Endometrial microvascular endothelial cells (primary cell): Measurements from ENCODE around the gene NPBWR2. TPM values are rescaled to one million over a fixed set of nuclear protein-coding genes. Genes with fewer than 3 reads are reported as not detected.
"Not testable (repeated sequence)": the region's sequence is repeated elsewhere in the genome, so short reads cannot be mapped to it uniquely, and the experiment has no call there.

Experiments used
- in situ Hi-C: cut with HindIII; loops from 2 replicates; pipeline ENCODE4 v1.10.0; 2017; ENCODE audit warnings: low sequenced_read_pairs, low pct_unique_long_range_greater_than_20kb; ENCODE audit errors: inconsistent ontology term
- total RNA-seq: library from RNA; depleted of rRNA; stranded (reverse); fragments of >200 nt; gene quantifications from one replicate; pipeline ENCODE4 v1.2.3, GENCODE V29; 2015; ENCODE audit errors: inconsistent ontology term

The NPBWR2 gene
- total RNA-seq, 1 donor from 2014 or later: not detected

DNA sequence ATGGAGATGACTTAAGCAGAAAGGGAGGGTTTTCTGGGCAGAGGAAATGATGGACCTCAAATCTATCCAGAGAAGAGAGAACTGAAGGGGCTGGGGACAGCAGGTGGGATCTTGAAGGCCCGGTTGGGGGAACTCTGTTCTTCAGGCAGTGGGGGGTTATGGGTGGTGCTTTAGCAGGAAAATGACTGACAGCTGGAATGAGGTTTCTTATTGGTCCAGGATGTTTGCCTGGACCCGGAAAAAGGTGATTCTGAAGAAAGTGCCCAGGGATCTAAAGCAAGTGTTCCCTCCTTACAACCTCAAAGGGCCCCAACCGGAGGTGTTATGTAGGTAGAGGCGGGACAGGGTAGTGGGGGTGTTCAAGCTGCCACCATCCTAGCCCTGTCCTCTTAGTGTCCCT, 11.9 kb downstream of the NPBWR2 start:
- in situ Hi-C loops: no loop called here

DNA sequence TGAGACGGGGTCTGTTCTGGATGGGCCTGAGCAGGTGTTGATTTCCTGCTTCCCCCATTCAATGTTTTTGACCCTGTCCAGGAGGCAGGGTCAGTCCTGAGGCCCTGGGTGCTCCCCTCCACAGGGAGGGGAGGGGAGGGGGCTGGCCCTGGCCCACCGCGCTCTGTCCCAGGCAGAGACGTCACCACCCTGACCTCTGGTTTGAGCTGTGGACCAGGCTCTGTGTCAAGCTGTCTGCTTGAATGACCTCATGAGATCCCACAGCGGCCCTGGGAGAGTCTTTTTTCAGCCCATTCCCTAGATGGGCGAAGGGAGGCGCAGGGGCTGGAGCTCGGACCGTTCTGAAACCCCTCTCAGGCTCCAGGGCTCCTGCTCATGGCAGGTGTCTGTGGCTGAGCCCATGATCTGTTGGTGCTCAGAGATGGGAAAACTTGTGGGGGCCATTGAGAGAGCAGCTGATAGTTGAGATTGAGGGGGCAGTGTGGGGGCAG, 14.3 kb downstream of the NPBWR2 start:
- in situ Hi-C loops: no loop called here

DNA sequence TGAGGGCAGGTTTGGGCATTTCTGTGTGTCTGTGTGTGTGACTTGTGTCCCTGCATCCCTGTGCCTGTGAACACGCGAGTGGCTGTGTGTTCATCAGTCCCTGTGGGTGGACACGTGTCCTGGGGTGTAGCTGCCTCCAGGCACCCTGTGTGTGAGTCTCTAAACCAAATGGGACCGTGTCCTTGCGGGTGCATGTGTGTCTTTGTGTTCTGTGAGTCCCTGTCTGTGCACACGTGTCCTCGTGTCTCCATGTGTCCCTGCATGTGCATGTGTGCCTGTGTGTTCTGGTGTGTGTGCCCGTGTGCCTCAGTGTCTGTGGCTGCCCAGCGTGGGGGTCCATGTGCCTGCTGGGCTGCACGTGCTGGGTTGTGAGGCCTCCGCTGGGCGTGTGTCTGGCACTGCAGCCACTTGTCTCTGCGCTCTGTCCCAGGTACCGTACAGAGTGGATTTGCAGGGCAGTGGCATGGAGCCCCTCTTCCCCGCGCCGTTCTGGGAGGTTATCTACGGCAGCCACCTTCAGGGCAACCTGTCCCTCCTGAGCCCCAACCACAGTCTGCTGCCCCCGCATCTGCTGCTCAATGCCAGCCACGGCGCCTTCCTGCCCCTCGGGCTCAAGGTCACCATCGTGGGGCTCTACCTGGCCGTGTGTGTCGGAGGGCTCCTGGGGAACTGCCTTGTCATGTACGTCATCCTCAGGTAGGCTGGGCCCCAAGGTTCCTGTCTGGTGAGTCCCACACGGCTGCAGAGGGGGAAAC, 14.9 kb downstream of the NPBWR2 start:
- in situ Hi-C loops: no loop called here

DNA sequence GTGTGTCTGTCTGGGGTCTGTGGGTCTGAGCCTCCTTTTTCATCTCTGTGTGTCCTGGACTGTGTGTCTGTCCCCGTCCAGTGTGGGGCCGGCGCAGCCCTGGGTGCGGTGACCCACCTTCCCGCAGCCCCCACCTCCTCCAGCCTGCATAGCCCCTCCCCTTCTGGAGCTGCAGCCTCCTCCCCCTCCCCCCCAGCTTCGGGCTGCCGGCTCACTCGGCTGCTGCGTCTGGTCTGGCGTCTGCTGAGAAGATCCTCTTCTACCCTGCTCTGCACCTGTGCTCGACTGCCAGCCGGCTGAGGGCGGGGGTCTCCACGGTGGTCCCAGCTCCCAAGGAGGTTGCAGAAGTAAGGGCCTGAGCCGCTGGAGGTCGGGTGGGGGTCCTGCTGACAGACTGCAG, 15.6 kb downstream of the NPBWR2 start:
- in situ Hi-C loops: no loop called here

DNA sequence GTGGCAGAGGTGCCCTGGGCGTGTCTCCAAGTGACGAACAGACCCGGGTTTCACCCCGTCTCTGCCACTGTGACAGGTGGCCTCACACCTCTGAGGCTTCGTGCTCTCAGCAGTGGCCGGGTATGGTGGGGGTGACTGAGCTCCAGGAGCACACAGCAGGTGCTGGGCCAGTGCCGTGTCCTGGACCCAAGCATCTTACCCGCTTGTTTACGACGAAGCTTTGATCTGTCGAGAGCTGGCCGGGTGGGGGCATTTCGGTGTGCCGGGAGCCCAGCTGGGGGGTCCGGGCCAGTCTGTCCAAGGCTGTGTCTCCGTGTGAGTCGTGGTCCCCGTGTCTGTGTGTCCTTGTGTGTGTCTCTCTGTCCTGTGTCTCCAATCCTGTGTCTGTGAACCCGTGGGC, 16.0 kb downstream of the NPBWR2 start:
- in situ Hi-C loops: no loop called here

DNA sequence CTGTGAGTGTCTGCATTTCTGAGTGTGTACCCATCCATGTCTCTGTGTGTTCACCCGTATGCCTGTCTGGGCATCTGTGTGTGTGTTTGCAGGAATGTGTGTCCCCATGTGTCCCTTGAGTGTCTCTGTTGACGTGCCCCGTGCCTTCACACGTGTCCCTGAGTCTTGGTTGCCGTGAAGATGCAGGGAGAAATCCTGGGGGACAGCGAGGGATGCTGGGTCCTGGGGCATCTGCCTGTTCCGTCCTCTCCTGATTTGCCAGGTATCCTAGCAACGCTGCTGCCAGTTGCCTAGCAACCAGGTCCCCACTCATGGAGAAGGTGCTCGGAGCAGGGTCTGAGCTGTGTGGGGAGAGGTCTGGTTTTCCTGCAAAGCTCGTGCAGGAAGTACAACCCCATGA, 17.2 kb downstream of the NPBWR2 start:
- in situ Hi-C loops: no loop called here

DNA sequence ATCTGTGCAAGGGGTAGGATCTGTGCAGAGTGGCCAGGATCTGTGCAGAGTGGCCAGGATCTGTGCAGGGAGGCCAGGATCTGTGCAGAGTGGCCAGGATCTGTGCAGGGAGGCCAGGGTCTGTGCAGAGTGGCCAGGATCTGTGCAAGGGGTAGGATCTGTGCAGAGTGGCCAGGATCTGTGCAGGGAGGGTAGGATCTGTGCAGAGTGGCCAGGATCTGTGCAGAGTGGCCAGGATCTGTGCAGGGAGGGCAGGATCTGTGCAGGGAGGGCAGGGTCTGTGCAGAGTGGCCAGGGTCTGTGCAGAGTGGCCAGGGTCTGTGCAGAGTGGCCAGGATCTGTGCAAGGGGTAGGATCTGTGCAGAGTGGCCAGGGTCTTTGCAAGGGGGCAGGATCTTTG, 18.8 kb downstream of the NPBWR2 start:
- in situ Hi-C loops: not testable (repeated sequence)

DNA sequence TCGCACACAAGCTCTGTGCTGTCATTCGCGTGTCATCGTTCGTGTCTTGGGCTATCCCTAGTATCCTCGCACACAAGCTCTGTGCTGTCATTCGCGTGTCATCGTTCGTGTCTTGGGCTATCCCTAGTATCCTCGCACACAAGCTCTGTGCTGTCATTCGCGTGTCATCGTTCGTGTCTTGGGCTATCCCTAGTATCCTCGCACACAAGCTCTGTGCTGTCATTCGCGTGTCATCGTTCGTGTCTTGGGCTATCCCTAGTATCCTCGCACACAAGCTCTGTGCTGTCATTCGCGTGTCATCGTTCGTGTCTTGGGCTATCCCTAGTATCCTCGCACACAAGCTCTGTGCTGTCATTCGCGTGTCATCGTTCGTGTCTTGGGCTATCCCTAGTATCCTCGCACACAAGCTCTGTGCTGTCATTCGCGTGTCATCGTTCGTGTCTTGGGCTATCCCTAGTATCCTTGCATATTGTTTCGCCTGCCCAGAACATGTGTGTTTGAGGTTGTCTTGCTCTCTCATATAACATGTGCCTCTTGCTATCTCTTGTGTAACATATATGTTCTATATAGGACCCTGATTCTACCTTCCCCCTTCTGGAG, 20.0 kb downstream of the NPBWR2 start:
- in situ Hi-C loops: not testable (repeated sequence)

DNA sequence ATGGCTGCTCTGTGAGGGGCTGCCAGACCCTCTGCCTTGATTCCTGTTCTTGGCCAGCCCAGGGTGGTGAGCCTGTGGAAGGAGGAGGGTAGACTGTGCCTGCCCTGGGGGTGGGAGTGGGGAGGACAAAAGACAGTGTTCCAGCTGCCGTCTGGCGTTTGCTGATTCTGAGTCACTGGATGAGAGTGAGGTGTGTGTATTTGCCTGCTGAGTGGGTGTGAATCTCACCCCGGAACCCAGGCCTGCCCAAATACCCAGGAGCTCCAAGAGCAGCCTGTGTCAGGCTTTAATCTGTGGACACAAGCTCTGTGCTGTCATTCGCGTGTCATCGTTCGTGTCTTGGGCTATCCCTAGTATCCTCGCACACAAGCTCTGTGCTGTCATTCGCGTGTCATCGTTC, 20.6 kb downstream of the NPBWR2 start:
- in situ Hi-C loops: no loop called here

DNA sequence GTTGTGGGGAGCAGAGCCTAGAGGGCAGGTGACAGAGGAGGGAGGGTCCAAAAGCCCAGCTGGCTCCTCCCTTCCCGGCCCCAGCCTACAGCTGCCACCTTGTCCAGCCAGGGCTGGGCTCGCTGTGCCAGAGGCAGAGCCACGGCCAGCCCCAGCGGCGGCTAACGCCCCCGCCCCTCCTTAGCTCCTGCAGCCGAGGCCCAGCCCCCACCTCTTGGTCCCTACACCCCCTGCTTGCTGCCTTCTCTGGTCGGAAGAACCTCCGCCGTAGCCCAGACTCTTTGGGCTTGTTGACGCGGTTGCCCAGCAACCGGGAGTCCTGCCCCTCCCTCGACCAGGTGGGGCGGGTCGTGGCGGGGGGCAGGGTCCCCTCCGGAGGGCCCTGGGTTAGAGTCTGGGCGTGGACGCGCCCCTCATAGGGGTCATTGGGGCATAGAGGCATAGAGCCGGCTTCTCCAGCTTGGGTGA, 22.6 kb downstream of the NPBWR2 start:
- in situ Hi-C loops: no loop called here

DNA sequence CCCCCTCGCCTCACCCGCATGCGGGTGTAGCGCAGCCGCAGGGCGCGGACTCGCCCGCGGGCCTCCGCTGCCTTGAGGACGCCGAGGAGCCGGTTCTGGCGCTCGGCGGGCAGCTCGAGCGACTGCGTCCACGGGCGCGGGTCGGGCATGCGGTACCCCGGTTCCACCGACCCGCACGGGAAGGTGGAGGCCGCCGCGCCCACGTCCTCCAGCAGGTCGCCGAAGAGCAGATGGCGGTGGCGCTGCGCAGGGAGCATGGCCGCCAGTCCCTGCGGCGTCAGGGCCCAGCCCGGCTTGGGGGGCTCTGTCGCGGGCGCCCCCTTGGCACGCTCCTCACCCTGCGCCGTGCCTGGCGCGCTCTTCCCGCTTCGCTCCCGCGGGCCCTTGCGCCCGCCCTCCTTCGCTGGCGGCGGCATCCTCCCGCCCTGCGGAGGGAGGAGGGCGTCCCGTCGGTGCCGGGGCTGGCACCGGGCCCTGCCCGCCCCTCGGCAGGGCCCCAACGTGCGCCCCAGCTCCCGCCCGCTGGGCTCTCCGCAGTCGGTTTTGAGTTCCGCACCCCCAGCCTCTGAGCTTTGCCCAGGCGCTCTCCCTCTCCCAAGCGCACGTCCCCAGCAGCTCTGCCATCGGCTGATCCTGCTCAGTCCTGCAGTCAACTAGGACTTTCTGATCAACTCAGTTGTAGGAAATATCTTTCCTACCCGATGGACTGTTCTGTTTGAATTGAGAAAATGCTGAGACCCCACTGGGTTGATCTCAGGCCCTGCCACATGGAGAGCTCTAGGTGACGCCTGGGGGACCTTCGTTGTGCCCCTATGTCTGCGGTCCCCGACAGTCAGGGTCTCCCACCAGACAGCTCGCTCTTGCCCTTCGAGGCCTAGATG, 23.3 kb downstream of the NPBWR2 start, which contains the start of gene LKAAEAR1:
Gene LKAAEAR1 (minus strand): TSS at position 595 of the 881 bp plus-strand sequence. CDS start 179 bp downstream, at position 416.
- in situ Hi-C loops: no loop called here

DNA sequence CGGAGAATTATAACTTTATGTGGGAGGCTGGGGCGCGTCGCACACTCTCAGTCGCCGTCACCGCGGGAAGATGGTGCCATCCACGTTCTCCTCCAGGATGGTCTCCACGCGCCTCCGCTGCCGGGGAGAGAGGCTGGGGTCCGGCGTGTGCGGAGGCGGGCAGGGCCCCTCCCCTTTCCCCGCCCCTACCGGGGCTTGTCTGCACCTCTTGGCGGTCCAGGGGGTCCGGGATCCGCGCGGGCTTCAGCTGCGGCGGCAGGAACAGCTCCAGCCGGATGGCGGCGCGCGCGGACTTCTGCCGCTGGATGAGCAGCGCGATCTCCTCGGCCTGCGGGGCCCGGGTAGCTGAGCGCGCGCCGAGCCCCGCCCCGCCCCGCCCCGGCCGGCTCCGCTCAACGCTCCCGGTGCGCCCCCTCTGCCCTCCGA, 24.0 kb downstream of the NPBWR2 start:
- in situ Hi-C loops: no loop called here

DNA sequence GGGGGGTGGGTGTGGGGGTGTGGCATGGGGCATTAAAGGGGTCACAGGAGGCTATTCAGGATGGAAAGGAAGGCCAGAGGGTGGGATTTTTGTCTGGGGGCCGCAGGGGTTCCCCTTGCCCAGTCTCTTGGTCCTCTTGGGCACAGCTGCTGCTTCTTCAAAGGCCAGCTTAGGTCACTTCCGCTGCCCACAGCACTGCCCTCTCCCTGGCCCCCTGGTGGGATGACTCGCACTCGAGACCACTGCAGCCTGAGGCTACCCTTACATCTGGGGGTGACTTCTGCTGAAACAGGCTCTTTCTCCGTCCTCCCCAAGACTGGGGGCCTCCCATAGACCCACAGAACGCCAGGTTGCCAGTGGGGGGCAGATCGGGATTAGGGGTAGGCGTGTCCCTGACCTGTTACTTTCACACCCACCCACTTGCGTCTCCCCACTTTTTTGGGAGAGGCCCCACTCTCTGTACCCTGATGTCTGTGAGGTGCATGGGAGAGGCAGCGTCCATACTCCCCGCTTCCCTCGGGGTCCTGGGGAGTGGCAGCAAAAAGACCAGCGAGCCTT, 24.5 kb downstream of the NPBWR2 start:
- in situ Hi-C loops: no loop called here

DNA sequence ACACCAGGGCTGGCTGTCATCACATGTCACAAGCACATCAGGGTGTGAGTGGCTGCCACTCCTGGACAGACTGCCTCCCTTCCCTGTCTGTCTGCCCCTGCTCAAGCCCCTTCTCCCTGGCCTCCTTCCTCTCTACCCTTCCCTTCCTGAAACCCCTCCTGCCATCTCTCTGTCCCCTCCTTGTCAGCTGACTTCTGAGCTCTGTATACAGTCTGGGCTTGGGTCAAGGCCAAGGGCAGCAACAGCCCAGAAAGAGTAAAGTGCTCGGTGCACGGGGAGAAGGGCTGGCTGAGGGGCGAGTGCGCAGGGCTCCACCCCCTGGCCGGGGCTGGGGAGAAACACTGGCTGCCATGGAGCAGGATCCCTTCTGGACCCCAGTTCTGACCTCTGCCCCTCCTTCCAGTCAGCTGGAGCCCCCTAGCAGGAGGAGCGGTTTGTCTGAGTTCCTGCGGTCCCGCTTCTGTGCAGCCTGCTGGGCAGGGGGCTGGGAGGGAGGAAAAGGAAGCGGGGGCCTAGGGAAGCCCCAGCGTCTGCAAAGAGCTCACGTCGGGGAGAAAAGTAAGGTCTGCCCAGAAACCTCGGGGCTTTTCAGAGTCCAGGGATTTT, 25.1 kb downstream of the NPBWR2 start:
- in situ Hi-C loops: no loop called here

DNA sequence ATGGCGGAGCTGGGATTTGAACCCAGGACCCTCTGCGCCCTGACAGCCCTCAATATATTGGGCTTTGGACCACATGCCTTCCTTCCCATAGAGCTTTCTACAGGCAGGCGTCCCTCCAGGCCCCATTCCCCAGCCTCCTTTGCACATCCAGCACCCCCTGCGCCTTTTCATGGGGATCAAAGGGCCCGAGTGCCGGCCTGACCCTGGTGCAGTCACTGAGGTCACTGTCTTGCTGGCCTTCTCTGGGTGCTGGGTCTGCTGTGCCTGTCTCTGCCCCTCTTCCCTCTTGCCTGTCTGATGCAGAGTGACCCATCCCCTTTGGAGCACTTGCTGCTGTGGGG, 25.8 kb downstream of the NPBWR2 start:
- in situ Hi-C loops: no loop called here

DNA sequence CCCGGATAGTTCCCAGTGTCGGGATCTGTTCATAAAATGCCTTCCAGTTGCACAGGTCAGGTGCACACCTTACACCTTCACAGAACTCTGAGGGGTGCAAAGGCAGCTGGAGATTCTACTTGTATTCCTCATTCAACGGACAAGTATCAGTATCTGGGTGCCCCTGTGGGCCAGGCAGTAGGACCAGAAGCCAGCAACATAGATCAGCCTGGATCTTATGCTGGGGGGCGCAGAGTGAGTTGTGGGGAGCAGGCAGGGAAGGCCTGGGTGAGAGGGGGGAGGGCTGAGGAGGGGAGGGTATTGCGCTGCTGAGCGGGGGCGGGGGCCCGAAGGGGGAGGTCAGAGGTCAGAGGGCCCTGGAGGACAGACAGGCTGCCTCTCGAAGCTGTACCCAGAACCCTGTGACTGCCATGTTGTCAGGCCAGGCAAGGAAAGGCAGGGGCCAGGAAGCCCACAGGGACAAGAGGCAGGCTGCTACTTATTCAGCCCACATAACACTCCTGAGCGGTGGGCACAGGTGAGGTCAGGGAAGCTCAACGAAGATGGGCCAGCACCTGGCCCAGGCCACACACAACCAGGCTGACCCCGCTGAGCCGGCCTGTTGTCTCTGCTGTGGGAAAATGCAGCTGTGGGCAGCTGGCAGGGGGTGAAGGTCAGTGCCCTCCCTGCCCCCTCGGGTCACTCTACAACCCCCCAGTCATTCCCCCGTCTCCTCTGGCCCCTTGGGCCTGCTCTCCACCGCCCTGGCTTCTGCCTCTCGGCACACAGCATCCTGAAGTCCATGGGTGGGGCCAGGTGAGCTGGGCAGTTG, 26.3 kb downstream of the NPBWR2 start:
- in situ Hi-C loops: no loop called here

DNA sequence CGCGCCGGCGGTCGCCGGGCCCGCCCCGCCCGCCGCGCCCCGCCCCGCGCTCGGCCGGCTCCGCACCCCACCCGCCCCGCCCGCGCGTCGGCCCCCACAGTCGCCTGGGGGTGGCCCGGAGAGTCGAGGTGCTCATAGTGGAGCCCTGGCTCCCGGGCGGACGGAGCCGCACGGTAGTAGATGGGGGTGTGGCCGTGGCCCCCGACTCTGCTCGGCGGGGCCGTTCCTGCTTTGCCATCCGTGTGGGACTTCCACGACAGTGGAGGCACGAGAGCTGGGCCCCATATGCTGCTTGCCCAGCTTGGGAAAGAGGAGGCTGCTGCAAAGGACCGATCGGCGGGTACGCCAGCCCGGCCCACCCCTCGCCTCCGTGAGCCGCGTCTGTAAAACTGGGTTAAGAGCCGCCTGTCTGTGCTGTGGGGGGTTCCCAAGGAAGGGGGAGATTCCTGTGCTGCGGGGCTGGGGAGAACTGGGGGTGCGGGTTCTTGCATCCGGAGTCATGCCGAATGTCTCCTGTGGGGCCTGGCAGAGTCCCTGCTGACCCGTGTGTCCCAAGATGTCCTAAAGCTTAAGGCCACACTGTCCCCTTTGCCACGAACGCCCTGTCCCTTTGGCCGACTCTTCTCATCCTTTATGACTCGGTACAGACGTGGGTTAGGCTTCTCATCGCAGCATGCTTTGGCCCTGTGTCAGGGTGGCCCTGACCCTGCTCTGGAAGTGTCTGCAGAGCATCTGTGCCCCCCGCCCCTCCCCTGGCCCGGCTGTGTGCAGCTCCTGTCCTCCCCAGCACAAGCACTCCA, 27.2 kb downstream of the NPBWR2 start, which contains the start of gene OPRL1:
Gene OPRL1 (plus strand): TSS at position 70 of the 800 bp plus-strand sequence. CDS start 12,639 bp downstream, outside the sequence.
- in situ Hi-C loops: no loop called here
